Fibroblast of skin of abdomen (primary cell): ENCODE results near the gene TRMO. TPM values are rescaled to one million over a fixed set of nuclear protein-coding genes. Genes with fewer than 3 reads are reported as not detected.
"Not testable (repeated sequence)": the region's sequence is repeated elsewhere in the genome, so short reads cannot be mapped to it uniquely, and the experiment has no call there.

ENCODE experiments used
- DNase-seq: peaks from one replicate; pipeline ENCODE4 v3.0.0-alpha.2; 2013
- polyA plus RNA-seq, 2 experiments: library from polyadenylated mRNA; unstranded; fragments of 120-200 nt; gene quantifications; one replicate each; pipeline ENCODE4 v1.2.1, GENCODE V29; 2013; ENCODE audit not compliant: insufficient read length in 2 of 2

Gene TRMO
- polyA plus RNA-seq (2013, experiment 1 of 2; ENCODE audit: insufficient read length) = 6.7 TPM
- 7.0 TPM for polyA plus RNA-seq (2013, experiment 2 of 2; ENCODE audit: insufficient read length)

- DNase-seq = peak; percentile 99
Observed at GRCh38 chr9:97921959-97922724, at the start of gene TRMO. TSS of gene TRMO (minus strand) at chr9:97922500. CDS start at chr9:97922493, 7 bp downstream.

GRCh38 chr9:97970165-97970564, 47.9 kb upstream of the TRMO start:
- no peak for DNase-seq

DNA sequence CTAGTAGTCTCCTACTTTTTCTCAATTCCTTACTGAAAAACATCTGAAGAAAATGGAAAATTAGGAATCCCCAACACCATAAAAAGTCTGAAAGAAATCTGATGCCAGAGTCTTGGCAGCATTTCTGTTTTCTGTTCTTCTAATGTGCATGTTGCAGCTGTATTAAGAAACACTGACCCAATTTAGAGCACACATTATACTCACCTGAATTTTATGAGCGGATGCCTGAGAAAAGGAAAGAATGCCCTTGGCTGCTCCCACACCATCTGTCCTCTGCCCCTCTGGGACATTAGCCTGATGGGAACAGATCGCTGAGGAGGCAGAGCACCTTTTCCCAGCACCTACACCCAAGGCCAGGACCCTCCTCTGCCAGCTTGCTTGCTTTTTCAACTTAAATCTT, 46.7 kb upstream of the TRMO start:
- DNase-seq = no peak

GRCh38 chr9:97966493-97966892, 44.2 kb upstream of the TRMO start:
- no peak for DNase-seq

DNA sequence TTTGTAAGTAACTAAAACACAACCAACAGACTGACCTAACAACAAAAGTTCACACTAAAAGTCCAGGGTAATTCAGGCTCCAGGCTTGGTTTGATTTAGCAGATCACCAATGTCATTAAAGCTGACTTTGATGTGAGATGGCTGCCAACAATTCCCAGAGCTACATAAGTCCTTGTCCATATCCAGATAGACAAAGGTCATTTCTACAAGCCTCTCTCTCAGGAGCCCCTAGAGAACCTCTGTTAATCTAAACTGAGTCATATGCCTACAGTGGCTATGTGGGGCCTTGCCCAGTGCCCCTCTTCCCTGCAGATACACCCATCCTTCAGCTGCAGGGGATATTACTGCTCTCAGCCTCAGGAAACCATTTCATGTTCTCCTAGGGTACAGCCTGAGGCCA, 42.6 kb upstream of the TRMO start:
- DNase-seq = no peak

DNA sequence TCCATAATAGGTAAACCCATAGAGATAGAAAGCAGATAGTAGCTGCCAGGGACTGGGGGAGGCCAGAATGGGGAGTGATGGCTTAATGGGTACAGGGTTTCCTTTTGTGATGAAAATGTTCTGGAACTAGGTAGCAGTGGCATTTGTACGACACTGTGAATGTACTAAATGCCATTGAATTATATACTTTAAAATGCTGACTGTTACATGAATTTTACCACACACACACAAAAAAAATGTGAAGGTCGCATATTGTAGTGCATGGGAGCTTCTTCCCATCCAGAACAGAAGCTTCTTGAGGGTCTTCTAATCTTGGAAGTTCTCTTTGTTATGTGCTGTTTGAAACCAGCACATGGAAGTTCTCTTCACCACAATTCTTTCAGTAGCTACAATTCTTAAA, 40.9 kb upstream of the TRMO start:
- DNase-seq = no peak

GRCh38 chr9:97962575-97962974, 40.3 kb upstream of the TRMO start:
- DNase-seq = no peak

DNA sequence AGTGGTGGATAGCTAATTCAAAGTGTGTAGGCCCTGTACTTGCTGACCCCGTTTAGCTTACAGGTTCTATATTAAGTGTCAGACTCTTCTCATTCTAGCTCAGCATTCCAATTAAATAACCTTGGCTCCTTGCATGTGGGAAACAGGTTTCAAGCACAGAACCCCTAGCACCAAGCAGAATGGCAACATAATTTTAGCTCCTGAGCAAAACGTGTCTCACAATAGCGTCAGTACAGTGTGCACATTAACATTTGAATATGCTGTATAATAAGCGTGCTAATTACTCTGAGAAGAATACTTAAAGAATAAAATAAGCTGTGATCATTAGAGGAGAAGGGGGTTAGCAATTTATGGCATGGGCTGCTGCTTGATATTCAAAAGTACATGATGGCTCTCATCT, 39.8 kb upstream of the TRMO start:
- DNase-seq = no peak

- DNase-seq = no peak
Observed at GRCh38 chr9:97961361-97961760, 39.1 kb upstream of the TRMO start.

GRCh38 chr9:97960678-97961328, 38.5 kb upstream of the TRMO start:
- not testable (repeated sequence) for DNase-seq

- no peak for DNase-seq
Observed at GRCh38 chr9:97959585-97959984, 37.3 kb upstream of the TRMO start.

- DNase-seq = no peak
Observed at GRCh38 chr9:97958812-97959511, 36.7 kb upstream of the TRMO start.

GRCh38 chr9:97956331-97956730, 34.0 kb upstream of the TRMO start:
- DNase-seq = no peak

GRCh38 chr9:97954550-97954989, 32.3 kb upstream of the TRMO start:
- no peak for DNase-seq

GRCh38 chr9:97950873-97951272, 28.6 kb upstream of the TRMO start:
- not testable (repeated sequence) for DNase-seq

DNA sequence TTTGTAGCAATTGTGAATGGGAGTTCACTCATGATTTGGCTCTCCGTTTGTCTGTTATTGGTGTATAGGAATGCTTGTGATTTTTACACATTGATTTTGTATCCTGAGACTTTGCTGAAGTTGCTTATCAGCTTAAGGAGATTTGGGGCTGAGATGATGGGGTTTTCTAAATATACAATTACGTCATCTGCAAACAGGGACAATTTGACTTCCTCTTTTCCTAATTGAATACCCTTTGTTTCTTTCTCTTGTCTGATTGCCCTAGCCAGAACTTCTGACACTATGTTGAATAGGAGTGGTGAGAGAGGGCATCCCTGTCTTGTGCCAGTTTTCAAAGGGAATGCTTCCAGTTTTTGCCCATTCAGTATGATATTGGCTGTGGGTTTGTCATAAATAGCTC, 24.8 kb upstream of the TRMO start:
- not testable (repeated sequence) for DNase-seq

DNA sequence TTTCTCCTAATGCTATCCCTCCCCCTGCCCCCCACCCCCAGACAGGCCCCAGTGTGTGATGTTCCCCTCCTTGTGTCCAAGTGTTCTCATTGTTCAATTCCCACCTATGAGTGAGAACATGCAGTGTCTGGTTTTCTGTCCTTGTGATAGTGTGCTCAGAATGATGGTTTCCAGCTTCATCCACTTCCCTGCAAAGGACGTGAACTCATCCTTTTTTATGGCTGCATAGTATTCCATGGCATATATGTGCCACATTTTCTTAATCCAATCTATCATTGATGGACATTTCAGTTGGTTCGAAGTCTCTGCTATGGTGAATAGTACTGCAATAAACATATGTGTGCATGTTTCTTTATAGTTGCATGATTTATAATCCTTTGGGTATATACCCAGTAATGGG, 23.2 kb upstream of the TRMO start:
- not testable (repeated sequence) for DNase-seq

DNA sequence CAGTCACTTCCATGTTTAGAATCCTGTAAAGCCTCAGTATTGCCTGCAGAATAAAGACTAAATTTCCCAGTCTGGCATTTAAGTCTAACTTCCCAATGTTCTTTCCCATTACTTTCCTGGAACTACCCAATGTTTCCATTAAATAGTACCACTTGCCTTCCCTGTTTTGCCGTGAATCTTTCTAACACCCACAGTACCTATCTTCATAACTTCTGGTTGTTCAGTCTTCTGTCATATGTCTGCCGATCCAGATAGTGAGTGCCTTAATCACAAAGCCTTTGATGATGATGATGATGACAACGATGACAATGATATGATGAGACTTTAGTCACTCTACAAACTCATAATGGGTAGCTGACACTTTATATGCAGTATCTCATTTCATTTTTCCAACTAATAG, 22.3 kb upstream of the TRMO start:
- DNase-seq = no peak

DNA sequence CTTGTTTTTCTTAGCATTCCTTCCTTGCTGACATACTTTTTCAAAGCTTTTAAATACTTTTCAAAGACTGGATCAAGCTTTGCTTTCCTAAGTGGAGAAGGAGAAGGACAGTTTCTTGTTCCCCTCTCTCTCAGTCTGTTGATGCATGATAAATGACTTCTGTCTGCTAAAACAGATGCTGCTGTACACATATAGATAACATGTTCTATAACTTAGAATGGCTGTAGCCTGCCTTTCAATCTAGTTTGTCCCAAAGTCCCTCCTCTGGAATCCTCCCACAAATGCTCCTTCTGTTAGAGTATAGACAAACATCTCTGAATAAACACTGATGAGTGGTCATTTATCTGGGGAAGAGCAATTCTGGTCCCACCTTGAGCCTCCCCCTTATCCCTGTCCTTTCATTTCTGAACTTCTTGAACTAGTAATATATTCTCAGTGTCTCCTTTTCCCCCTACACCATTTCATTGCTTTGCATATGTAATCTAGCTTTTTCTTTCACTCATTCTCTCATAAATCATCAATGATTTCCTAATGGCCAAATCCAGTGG, 21.1 kb upstream of the TRMO start:
- no peak for DNase-seq

DNA sequence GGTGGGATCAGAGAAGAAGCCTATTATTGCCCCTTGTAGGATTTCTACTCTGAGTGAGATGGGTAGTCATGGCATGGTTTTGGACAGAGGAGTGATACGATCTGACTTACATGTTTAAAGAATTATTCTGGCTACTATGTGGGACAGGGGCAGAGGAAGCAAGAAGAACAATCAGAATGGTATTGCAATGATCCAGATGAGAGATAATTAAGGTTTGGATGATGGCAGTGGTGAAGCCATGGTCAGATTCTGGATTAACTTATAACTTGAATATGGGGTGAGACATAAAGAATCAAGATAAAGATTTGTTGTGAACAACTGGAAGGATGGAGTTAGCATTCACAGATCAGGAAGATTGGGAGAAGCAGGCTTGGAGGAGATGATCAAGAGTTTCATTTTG, 19.0 kb upstream of the TRMO start:
- no peak for DNase-seq

- no peak for DNase-seq
Observed at GRCh38 chr9:97940741-97941140, 18.4 kb upstream of the TRMO start.

- no peak for DNase-seq
Observed at GRCh38 chr9:97940233-97940632, 17.9 kb upstream of the TRMO start.

DNA sequence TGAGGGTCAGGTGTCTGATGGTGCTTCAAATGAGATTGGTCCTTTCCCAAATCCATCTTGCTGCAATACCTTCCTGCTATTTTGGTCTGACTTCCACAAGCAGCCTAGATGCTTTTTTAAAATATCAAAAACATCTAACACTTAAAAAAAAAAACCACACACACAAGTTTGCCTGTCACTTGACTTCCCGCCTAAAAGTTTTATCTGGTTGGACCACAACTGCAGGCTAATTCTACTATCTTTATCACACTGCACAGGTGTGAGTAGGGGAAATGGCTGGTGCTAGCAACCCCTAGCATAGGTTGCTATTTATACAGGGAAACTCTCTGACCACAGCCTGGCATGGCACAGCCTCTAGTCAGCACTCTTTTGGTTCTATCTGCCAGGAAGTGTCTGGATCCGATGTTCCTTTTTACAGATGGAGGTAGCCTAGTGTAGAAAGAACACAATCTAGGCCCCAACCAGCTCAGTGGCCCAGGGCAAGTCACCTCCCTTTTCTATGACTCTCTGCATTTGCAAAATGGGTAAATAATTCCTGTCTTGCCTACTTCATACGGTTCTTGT, 15.9 kb upstream of the TRMO start, which contains the start of gene HEMGN:
HEMGN (minus strand) TSS at position 92 of the 564 bp plus-strand sequence; CDS start at position 56, 36 bp downstream.
- DNase-seq = no peak
